Middle frontal gyrus (tissue), 1 donor: Measurements from ENCODE around the gene TUBGCP5.

Experiments
- DNase-seq: peaks from one replicate; pipeline ENCODE4 v3.0.0-alpha.2; 2015; ENCODE audit warnings: low spot score; ENCODE audit errors: extremely low spot score

TUBGCP5 gene

DNA sequence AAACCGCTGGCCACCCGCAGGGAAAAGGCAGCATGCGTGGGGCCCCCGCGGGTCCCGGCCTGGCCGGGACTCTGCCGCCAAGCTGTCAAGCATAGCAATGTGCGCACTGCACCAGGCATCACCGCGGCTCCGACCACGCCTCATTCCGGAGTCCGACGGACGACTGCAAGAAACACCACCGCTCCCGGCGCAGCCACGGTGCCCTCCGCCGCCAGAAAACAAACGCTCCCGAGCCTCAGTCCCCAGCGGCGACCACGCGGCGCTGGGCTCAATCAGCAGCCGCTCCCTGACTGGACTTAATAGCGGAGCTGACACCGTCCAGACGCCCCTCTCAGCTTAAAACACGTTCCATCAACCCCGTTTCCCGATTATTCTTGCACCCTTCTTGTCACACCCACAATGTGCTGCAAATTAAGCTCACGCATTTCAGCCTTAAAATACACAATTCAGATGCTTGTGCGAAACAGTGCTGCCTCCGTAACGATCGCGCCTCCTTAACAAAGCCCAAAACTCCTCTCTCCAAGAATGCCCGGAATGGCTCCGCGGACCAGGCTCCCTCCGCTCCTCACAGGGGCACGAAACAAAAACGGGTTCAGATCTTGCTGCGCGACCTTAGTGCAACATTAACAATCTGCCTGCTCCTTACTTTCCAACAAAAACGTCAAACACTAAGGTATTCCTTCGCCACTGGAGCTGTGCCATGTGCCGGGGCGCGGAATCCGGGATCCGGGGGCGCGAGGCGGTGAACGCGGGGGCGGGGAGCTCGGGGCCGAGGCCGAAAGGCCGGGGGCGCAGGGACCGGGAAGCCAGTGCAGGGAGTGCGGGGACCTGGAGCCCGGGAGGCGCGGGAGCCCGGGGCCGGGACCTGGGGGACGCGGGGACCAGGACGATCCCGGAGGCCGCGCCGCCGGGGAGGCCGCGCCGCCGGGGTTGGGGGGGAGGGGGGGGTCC lies 59.9 kb downstream of the TUBGCP5 start:
- no peak for DNase-seq

- DNase-seq = no peak
These were observed 60.6 kb downstream of the TUBGCP5 start for GRCh38 chr15:22978691-22979237.

- no peak for DNase-seq
These were observed 64.6 kb downstream of the TUBGCP5 start for GRCh38 chr15:22974745-22975144.

DNA sequence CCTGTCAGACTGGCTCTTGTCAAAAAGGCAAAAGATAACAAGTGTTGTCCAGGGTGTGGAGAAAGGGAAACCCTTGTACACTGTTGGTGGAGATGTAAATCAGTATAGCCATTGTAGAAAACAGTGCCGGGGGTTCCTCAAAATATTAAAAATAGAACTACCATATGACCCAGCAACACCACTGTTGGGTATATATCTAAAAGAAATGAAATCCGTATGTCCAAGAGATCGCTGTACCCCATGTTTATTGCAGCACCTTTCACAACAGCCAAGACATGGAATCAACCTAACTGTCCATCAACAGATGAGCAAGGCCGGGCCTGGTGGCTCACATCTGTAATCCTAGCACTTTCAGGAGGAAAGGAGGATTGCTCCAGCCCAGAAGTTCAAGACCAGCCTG lies 65.4 kb downstream of the TUBGCP5 start:
- no peak for DNase-seq

DNA sequence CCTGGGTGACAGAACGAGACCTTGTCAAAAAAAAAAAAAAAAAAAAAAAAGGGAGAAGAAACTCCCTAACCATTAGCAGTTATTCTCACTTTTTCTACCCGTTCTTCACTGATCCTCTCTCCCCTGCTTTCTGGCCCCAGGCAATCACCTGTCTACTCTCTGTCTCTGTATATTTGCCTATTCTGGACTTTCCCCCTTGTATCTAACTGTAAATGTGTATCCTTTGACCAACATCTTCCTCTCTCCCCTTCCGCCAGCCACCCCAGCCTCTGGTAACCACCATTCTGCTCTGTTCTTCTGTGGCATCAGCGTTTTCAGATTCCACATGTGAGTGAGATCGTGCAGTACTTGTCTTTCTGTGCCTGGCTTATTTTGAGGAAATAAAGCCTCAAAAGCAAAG lies 66.1 kb downstream of the TUBGCP5 start:
- no peak for DNase-seq

- DNase-seq = no peak
These were observed 69.9 kb downstream of the TUBGCP5 start for GRCh38 chr15:22969489-22969888.

GRCh38 chr15:22968366-22968765 lies 71.0 kb downstream of the TUBGCP5 start:
- no peak for DNase-seq

DNA sequence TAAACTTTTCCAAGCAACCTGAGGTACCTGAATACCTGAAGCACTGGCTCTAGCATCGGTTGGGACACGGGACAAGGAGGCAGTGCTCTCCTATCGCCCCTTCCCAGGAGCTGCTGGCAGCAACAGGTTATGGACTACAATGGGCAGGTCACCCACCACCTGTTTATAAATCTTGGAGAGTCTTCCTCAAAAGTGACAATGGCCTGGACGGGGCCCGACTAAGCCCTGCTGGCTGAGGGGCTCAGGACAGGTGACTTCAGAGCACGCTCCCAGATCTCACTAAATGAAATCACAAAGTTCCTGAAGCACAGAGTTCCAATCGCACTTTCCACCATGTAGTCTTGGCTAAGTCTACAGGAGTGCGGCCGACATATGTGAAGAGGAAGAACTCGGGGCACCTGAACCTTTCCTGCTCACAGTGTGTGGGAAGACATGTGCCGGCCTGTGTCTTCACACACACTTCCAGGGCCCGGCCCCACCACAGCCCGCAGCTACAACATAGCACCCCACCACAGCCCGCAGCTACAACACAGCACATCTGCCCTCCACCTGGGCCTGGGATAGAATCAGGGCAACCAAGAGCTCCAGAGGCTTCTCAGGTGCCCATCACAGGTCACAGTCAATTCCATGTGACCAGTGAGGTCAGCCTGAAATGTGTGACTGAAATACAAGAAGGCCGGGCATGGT lies 72.1 kb downstream of the TUBGCP5 start:
- no peak for DNase-seq

GRCh38 chr15:22966321-22967083 lies 72.9 kb downstream of the TUBGCP5 start:
- no peak for DNase-seq

DNA sequence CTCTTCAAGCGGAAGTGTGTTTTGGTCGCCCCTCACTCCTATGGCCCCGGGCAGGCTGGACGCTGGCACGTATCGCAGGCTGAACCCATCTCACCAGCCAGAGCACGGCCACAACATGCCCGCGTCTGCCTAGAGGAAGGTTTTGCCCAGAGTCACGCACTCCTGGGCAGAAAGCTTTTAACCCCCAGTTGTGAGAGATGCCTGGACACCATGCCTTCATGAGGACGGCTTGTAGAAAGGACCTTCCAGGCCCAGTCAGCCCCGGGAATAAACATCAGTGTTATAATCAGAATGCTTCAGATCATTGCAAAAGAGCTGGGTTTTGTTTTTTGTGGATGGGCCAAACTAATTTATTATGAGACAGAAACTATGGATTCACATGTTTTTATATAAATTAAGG lies 75.7 kb downstream of the TUBGCP5 start:
- DNase-seq = no peak

GRCh38 chr15:22962611-22963010 lies 76.8 kb downstream of the TUBGCP5 start:
- no peak for DNase-seq

DNA sequence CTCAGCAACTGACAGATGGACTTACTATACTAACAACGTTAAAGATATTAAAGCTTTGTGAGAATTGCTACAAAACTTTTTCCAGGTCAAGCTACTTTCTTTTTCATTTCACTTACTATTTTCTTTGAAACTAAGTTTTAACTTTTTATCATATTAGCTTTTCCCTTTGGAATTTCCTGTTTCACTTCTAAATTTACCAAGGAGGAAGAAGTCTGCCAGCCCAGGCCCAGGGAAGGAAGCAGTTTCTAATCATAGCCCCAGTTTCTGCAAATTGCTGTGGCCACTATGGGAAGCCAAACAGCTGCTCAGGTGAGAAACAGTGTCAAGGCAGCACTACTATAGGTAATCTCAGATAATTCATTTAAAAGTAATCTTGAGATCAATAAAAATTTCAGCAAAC lies 77.6 kb downstream of the TUBGCP5 start:
- DNase-seq = no peak

- DNase-seq = no peak
These were observed 78.8 kb downstream of the TUBGCP5 start for GRCh38 chr15:22960556-22960955.

DNA sequence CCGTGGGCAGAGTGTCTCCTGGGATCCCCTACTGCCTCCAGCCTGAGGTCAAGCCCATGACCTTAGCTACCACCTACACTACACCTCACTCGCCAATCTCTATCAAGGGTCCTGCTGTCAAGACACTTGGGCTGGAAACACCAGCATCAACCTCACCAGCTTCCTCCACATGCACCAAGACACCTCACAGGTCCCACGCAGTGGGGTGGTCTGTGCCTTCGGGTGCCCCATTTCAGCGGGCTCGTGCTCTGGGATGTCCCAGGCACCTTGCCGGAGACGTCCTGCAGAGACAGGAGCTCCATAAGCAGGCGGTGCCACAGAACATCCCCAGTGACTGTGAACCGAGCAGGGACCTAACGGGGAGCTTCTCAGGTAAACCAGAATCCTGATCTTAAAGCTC lies 79.2 kb downstream of the TUBGCP5 start:
- no peak for DNase-seq

GRCh38 chr15:22959321-22960101 lies 79.9 kb downstream of the TUBGCP5 start:
- no peak for DNase-seq

GRCh38 chr15:22958487-22959280 lies 80.7 kb downstream of the TUBGCP5 start:
- DNase-seq = no peak

GRCh38 chr15:22956978-22957260 lies 82.5 kb downstream of the TUBGCP5 start:
- DNase-seq = no peak

DNA sequence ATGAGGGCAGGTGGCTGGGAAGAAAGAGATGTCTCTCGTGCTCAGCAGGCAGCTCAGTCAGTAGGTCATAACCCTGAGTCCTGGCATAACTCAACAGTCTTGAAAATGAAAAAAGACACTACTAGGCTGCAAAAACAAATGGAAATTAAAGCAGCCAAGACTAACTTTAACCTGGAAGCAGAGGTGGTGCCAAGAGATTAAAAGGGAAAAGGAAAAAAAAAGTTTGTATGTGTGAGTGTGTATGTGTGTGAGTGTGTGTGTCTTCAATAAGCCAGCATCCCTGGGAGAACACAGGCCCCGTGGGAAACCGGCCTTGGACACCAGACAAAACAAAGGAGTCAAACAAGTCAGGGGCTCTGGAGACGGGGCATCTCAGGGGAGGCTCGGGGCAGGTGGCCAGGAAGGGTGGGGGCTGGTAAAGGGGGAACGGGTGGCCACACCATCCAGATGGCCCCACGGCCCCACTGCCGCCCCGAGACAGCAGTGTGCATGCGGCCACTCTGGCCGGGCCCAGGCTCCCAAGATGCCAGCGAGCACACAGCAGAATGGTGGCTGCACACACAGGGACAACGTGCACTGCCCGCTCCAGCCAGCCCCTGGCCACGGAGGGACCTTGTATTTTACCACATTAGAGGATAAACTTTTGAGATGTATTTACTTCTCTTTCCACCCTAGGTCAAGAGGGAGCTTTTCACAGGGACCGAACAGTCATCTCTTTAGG lies 83.0 kb downstream of the TUBGCP5 start:
- no peak for DNase-seq

DNA sequence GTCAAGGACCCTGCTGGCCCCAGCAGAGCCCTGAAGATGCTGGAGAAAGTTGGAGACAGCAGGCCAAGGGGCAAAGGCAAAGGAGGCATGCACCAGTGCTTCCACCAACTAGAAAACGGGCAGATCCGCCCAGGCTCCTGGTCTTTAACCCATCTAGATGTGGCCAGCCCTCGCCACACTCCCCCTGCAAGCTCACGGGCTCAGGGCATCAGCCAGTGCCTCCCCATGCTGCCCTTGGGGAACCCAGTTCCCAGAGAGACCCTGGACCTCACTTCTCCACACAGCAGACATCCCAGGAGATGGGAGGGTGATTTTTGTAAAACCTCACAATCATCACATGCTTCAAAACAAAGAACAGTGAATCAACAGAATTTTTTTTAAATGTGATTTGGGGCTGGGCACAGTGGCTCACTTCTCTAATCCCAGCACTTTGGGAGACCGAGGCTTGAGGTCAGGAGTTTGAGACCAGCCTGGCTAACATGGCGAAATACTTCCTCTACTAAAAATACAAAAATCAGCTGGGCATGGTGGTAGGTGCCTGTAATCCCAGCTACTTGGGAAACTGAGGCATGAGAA lies 83.7 kb downstream of the TUBGCP5 start:
- DNase-seq = no peak
